Spleen (tissue), 7 donors: ENCODE measurements around the gene MEIOC.

Source experiments
- CTCF ChIP-seq, 11 experiments: fragments of 200-600 bp in 7 of 11; fragments of 450-650 bp in 4 of 11; sonication (generic) in 4 of 11; IDR thresholded peaks in 8 of 11; conservative IDR thresholded peaks in 3 of 11; 1 replicate in 7 of 11; 2 replicates in 4 of 11; pipeline versions ENCODE4 v1.4.0 to v1.8.0; 2016 to 2021; ENCODE audit warnings: antibody characterized with exemption in 11 of 11, inconsistent platforms in 4 of 11, mild to moderate bottlenecking in 1 of 11
- POLR2A ChIP-seq, 3 donors: fragments of 450-650 bp; IDR thresholded peaks; one replicate each; pipeline ENCODE4 v1.5.1; 2017; ENCODE audit warnings: antibody characterized with exemption in 3 of 3, mild to moderate bottlenecking in 1 of 3
- POLR2AphosphoS5 ChIP-seq, 3 donors: sonication (generic); formaldehyde crosslinking; IDR thresholded peaks; one replicate each; pipeline ENCODE4 v1.5.1; 2017; ENCODE audit warnings: antibody characterized with exemption in 3 of 3
- donor health status: DM: no; HTN: no; CAD: no; lungs with moderate emphysema.
- donor health status: DM: no; HTN: no; CAD: no.
- donor health status: DM: no; HTN: no; CAD: no.

- TF ChIP-seq CTCF (IDR thresholded peaks at IDR 0.05 in 8 of 11, conservative IDR thresholded peaks at IDR 0.05 in 3 of 11): no peak
- no peak for TF ChIP-seq POLR2A (IDR thresholded peaks at IDR 0.05)
- TF ChIP-seq POLR2AphosphoS5 (IDR thresholded peaks at IDR 0.05): no peak
Measured at GRCh38 chr17:44642834-44643233, 13.4 kb upstream of the MEIOC start.
